IPS DF 19.7 (cell line): Measurements from ENCODE around the gene PPIL4.

ENCODE experiments used
- DNase-seq: peaks from one replicate; pipeline ENCODE4 v3.0.0-alpha.2; 2013; ENCODE audit warnings: low read depth, low spot score

PPIL4 gene

GRCh38 chr6:149545754-149546471, at the start of gene PPIL4:
TSS of gene PPIL4 (minus strand) at chr6:149546043. CDS start at chr6:149546005, 38 bp downstream.
- DNase-seq: no peak

GRCh38 chr6:149593408-149593807, 47.6 kb upstream of the PPIL4 start:
- DNase-seq: no peak

GRCh38 chr6:149592983-149593382, 47.1 kb upstream of the PPIL4 start:
- no peak for DNase-seq

DNA sequence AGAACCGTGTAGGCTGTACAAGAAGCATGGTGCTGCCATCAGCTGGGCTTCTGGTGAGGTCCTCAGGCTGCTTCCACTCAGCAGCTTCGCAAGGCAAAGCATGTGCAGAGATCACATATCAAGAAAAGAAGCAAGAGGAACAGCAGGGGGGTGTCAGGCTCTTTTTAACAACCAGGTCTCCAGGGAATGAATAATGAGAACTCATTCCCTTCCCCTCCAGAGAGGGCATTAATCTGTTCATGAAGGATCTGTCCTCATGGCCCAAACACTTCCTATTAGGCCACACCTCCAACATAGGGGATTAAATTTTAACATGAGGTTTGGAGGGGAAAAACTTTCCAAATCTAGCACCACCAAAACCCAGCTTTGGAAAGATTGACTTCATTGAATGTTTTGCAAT, 40.3 kb upstream of the PPIL4 start:
- no peak for DNase-seq

DNA sequence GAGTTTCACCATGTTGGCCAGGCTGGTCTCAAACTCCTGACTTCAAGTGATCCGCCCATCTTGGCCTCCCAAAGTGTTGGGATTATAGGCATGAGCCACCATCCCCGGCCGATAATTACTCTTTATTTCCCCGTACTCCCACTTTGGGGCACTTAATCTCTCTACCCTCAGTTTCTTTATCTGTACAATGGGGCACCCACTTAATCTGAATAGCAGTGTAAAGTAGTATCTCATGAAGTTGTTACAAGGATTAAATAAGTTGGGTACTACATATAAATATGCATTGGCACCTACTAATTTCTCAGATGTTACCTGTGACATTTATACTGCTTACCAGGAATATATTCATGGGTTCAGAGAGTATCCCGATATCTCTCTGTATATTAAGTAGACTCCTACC, 35.5 kb upstream of the PPIL4 start:
- DNase-seq: no peak

DNA sequence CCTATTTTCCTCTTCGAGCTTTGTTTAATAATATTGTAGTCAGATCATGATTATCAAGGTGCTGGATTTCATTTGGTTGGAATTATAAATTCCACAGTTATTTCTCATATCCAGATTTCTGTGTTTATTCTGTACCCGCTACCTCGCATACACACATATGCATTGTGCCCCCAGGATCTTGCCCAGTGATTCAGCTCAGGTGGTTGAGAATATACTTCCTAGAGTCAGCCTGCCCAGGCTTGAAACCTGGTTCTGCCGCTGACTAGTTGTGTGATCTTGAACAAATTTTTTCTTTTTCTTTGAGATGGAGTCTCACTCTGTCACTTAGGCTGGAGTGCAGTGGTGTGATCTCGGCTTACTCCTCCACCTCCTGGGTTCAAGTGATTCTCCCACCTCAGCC, 35.0 kb upstream of the PPIL4 start:
- DNase-seq: no peak

- no peak for DNase-seq
Measured at GRCh38 chr6:149567945-149568585, 22.2 kb upstream of the PPIL4 start.

DNA sequence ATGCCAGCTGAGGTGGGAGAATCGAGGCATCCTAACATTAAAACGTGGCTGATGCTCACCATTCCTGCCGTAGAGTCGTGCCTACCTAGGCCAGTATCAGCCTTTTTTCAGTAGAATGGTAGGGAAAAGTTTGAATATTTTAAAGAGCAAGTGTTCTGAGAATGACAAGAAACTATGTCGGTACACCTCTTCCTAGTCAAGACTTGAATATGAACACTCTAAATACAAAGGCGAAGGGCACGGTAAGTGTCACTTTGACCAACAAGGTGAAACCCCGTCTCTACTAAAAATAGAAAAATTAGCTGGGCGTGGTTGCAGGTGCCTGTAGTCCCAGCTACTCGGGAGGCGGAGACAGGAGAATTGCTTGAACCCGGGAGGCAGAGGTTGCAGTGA, 21.3 kb upstream of the PPIL4 start:
- no peak for DNase-seq

GRCh38 chr6:149566410-149567193, 20.8 kb upstream of the PPIL4 start:
- no peak for DNase-seq

DNA sequence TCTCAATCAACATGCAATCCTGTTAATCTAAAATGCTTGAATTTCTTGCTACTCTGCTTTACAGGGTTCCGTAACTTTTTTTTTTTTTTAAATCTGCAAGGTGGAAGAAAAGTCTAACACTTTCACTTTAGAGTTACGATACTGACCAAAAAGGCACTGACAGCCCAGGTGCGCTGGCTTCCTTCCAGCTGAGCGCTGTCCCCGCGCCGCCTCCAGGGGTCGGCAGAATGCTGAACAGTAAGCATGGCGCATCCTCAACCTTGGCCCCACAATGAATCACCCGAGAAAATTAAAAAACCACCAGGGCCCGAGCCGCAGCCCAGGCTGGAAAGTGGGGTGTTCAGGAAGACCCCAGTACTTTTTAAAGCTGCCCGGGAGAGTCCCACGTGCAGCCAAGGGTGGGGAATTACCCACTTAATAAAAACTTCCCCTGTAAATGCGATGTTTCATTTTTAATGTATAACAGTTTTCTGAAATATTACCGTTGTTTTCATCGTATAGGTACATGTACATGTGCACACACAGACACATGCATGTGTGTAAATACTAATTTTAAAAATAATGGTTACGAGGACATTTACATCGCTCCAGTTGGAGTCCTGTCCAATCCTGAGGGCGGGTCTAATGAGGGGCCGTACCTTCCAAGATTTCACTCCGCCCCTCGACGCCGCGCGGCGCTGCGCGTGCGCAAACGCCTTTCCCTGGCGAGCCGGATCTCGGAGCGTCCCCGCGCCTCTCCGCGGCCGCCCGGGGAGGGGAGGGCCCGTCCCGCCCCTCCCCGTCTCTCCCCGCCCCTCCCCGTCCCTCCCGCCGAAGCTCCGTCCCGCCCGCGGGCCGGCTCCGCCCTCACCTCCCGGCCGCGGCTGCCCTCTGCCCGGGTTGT, 19.9 kb upstream of the PPIL4 start, which contains the start of gene GINM1:
GINM1 (plus strand) TSS at position 849 of the 883 bp plus-strand sequence. CDS start 40 bp downstream, outside the sequence.
- no peak for DNase-seq

- no peak for DNase-seq
Measured at GRCh38 chr6:149563928-149564325, 18.1 kb upstream of the PPIL4 start.

DNA sequence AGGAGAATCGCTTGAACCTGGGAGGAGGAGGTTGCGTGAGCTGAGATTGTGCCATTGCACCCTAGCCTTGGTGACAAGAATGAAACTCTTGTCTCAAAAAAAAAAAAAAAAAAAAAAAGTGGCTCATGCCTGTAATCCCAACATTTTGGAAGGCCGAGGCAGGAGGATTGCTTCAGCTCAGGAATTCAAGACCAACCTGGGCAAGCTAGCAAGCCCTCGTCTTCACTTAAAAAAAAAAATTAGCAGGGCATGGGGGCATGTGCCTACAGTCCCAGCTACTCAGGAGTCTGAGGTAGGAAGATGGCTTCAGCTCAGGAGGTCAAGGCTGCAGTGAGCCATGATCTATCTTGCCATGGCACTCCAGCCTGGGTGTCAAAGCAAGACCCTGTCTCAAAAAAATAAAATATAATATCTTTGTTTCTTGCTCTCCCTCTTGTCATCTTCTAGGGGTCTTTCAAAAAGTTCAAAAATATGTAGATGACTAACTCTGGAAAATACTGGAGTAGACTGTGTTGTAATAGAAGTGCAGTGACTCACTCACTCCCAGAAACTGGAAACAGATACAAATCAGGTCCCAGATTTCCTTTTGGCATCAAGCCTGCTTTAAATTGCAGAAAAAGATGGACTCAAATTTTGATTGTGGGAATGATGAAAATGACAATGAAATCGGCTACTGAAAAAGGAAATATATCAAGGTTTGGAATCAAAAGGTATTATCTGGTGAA, 17.5 kb upstream of the PPIL4 start:
- no peak for DNase-seq

DNA sequence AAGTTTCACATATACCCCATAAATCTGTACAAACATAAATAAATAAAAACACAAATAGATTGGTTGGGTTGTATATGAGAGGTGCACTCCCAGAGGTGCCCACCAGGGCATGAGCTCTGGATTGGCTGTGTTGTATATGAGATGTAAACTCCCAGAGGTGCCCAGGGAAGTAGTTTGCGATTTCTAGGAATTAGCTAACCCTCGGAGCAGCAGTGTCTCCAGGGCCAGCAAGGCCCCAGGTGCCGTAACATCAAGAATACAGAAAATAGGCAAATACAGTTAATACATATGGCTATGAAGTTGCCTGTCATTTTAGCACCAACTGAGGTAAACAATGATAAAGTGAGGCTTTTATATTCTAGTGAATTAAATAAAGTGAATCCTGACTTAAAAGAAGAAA, 14.9 kb upstream of the PPIL4 start:
- no peak for DNase-seq

DNA sequence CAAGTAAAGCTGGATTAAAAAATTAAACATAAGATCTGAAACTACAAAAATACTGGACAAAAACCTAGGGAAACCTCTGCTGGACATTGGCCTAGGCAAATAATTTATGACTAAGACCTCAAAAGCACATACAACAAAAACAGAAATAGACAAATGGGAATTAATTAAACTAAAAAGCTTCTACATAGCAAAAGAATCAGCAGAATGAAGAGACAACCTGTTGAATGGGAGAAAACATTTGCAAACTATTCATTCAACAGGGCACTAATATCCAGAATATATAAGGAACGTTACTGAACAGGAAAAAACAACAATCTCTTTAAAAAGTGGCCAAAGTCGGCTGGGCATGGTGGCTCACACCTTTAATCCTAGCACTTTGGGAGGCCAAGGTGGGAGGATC, 13.5 kb upstream of the PPIL4 start:
- no peak for DNase-seq

DNA sequence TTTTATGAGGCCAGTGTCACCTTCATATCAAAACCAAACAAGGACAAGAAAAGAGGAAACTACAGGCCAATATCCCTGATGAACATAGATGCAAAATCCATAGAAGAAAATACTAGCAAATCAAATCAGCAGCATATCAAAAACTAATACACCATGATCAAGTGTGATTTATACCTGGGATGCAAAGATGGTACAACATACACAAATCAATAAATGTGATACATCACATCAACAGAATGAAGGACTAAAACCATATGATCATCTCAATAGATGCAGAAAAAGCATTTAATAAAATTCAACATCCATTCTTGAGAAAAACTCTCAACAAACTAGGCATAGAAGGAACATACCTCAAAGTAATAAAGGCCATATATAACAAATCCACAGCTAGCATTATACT, 12.2 kb upstream of the PPIL4 start:
- no peak for DNase-seq

- no peak for DNase-seq
Measured at GRCh38 chr6:149551920-149552319, 6.1 kb upstream of the PPIL4 start.

DNA sequence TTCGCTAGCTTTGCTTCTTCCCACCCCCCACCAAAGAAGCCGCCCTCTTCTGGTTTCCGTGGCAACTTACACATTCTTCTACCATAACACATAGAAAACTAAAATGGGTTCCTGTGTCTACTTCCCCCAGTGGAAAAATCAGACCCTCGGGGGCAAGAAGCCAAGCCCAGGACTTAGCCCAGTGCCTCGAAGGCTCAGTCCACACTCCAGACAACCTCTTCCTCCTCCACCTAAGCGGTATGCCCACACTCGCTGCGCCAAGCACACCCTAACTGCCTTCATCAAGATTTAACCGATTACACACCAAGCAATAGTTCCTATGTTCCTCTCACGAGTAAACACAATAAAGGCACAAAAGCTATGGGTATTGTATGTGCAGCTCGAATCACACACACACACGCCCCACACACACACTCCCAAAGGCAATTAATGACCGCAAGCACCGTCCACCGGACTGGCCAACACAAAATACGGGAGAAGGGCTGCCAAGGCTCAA, 537 bp downstream of the PPIL4 start:
- no peak for DNase-seq

DNA sequence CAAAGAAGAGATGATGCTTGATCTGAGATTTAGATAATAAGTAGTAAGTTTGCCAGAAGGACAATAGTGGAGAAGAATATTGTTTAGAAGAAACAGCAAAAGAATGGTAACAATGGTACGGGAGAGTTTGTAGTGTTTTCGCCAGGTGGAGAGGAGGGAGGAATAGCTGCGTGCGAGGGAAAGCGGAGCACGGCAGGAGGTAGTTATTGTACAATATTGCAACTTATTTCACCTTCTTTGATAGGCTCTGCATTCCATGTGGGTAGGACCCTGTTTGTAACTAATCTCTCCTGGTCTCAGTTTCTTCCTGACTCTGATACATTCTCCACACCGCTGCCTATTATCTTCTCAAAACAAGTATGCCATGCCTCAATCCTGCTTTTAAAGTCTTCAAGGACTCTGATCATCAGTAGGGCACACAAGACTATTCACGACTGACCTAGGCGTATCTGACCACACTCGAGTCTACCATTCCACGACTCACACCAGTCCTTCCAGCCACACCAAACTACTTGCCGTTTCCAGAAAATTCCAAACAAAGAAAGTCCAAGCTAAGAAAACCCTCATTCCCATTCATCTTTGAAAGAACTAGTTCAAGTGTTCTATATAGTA, 1.1 kb downstream of the PPIL4 start:
- no peak for DNase-seq

GRCh38 chr6:149541139-149541538, 4.7 kb downstream of the PPIL4 start:
- no peak for DNase-seq

DNA sequence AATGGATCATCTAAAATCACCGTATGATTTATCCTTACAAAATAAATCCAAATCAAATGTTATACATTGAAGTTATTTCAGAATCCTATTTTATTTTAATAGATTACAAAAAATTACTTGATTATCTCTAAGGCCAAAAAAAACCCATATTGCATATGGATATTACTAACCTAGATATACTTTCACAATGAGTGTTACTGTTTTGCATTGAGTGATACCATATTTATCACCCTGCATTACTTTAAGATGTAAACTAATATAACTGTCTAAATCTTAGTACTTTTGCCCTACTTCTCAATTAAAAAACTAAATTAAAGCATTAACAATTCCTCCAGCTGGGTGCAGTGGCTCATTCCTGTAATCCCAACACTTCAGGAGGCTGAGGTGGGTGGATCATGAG, 11.1 kb downstream of the PPIL4 start:
- DNase-seq: no peak
